ENCODE data around the gene NEMP1. TPM values are rescaled to one million over a fixed set of nuclear protein-coding genes. Genes with fewer than 3 reads are reported as not detected.

NEMP1 gene
- polyA plus RNA-seq, 1 donor from 2014 or later, result 6.8 TPM

GRCh38 chr12:57063991-57064685 lies 14.5 kb downstream of the NEMP1 start:
- no peaks in the 10 kb centered on the region for H3K36me3 ChIP-seq (ENCODE audit: insufficient read depth, low read length)

DNA sequence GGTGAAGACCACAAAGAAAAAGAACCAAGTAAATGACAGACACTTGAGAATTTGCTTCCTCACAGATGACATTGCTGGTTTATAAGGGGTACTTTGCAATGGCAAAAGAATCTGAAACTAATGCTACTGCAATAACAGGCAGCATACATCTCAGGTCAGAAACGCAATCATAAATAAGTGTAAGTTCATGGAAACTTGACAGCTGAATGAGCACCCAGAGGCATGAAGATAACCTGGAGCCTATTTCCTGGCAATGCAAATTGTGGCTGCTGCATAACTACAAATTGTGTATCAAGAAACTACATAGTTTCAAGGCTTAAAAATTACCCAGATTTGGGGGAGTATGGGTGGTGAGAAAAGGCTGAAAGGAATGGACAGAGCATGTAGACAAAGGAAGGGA lies 20.1 kb downstream of the NEMP1 start:
- no peaks in the 10 kb centered on the region for H3K27me3 ChIP-seq (ENCODE audit: insufficient read depth, low read depth, low read length)
- no peak overlapping the region for H3K9ac ChIP-seq (ENCODE audit: low read length)
- TF ChIP-seq REST (IDR thresholded peaks at IDR 0.05; ENCODE audit: borderline replicate concordance), result no peak
- TF ChIP-seq EP300 (conservative IDR thresholded peaks at IDR 0.05; ENCODE audit: poor library complexity, severe bottlenecking), result no peak
- TF ChIP-seq EZH2 (IDR thresholded peaks at IDR 0.05; ENCODE audit: borderline replicate concordance, insufficient read depth, low read length, poor library complexity, severe bottlenecking), result no peak
- no peak for TF ChIP-seq SMC3 (conservative IDR thresholded peaks at IDR 0.05; ENCODE audit: poor library complexity)
- TF ChIP-seq POLR2AphosphoS5 (IDR thresholded peaks at IDR 0.05), result no peak

More at GRCh38 chr12:57063991-57064685, 14.5 kb downstream of the NEMP1 start:
- TF ChIP-seq SMC3 (conservative IDR thresholded peaks at IDR 0.05; ENCODE audit: poor library complexity) (no peak), CTCF (IDR thresholded peaks at IDR 0.05; ENCODE audit: poor library complexity, severe bottlenecking) (no peak), POLR2AphosphoS5 (IDR thresholded peaks at IDR 0.05) (no peak), EZH2 (IDR thresholded peaks at IDR 0.05; ENCODE audit: borderline replicate concordance, insufficient read depth, low read length, poor library complexity, severe bottlenecking) (no peak), MXI1 (conservative IDR thresholded peaks at IDR 0.05; ENCODE audit: poor library complexity, severe bottlenecking) (no peak), RAD21 (conservative IDR thresholded peaks at IDR 0.05) (no peak), REST (IDR thresholded peaks at IDR 0.05; ENCODE audit: borderline replicate concordance) (no peak), EP300 (conservative IDR thresholded peaks at IDR 0.05; ENCODE audit: poor library complexity, severe bottlenecking) (no peak), TAF1 (IDR thresholded peaks at IDR 0.05; ENCODE audit: low read depth) (no peak)
- Histone ChIP-seq H3K4me3 (ENCODE audit: low read length) (no peak overlapping the region), H3K9me3 (ENCODE audit: low read length) (no peaks in the 10 kb centered on the region), H3K27me3 (ENCODE audit: insufficient read depth, low read depth, low read length) (no peaks in the 10 kb centered on the region), H3K9ac (ENCODE audit: low read length) (no peak overlapping the region), H2AFZ (ENCODE audit: low read depth, low read length) (no peak overlapping the region), H3K27ac (ENCODE audit: low read length) (no peak overlapping the region), H4K20me1 (ENCODE audit: insufficient read depth) (no peaks in the 10 kb centered on the region), H3K9me2 (ENCODE audit: insufficient read depth, low read length) (no peaks in the 10 kb centered on the region), H3F3A (ENCODE audit: insufficient read depth, low read length, poor library complexity, severe bottlenecking) (no peaks in the 10 kb centered on the region), H3K4me2 (ENCODE audit: low read length) (no peak overlapping the region), H3K79me2 (replicated peaks; ENCODE audit: insufficient read depth, low read length) (no peaks in the 10 kb centered on the region)

More for the DNA sequence above, 20.1 kb downstream of the NEMP1 start:
- Histone ChIP-seq H3K36me3 (ENCODE audit: insufficient read depth, low read length) (no peaks in the 10 kb centered on the region), H3K4me2 (ENCODE audit: low read length) (no peak overlapping the region), H2AFZ (ENCODE audit: low read depth, low read length) (no peak overlapping the region), H3K9me3 (ENCODE audit: low read length) (no peaks in the 10 kb centered on the region), H3F3A (ENCODE audit: insufficient read depth, low read length, poor library complexity, severe bottlenecking) (no peaks in the 10 kb centered on the region), H3K4me3 (ENCODE audit: low read length) (no peak overlapping the region), H3K9me2 (ENCODE audit: insufficient read depth, low read length) (no peaks in the 10 kb centered on the region), H4K20me1 (ENCODE audit: insufficient read depth) (no peaks in the 10 kb centered on the region), H3K27ac (ENCODE audit: low read length) (no peak overlapping the region), H3K79me2 (replicated peaks; ENCODE audit: insufficient read depth, low read length) (no peaks in the 10 kb centered on the region)
